Cardiac muscle cell (in vitro differentiated cells and primary cell): ENCODE results near the gene RHEX. TPM values are rescaled to one million over a fixed set of nuclear protein-coding genes. Genes with fewer than 3 reads are reported as not detected.
"Not testable (repeated sequence)": the region's sequence is repeated elsewhere in the genome, so short reads cannot be mapped to it uniquely, and the experiment has no call there.

Experiments used
- DNase-seq, 2 donors: peaks; one replicate each; pipeline versions ENCODE4 v3.0.0 to v3.0.0-alpha.2; 2010 to 2017; ENCODE audit warnings: low read depth in 1 of 2, low spot score in 1 of 2
- H3K27ac ChIP-seq: fragments of 200-600 bp; sonication (generic); 2 replicates; pipeline ENCODE4 v1.5.1; 2016
- H3K27me3 ChIP-seq: fragments of 200-600 bp; sonication (generic); 2 replicates; pipeline ENCODE4 v1.6.0; 2016; ENCODE audit warnings: control low read depth
- H3K36me3 ChIP-seq: fragments of 200-600 bp; sonication (generic); 2 replicates; pipeline ENCODE4 v1.5.1; 2016; ENCODE audit warnings: control low read depth
- H3K4me1 ChIP-seq: fragments of 200-600 bp; sonication (generic); 2 replicates; pipeline ENCODE4 v1.8.1; 2017; ENCODE audit warnings: low read depth, mild to moderate bottlenecking, mixed run types
- H3K4me3 ChIP-seq: fragments of 200-600 bp; sonication (generic); 2 replicates; pipeline ENCODE4 v1.5.1; 2016; ENCODE audit warnings: mild to moderate bottlenecking
- H3K9me3 ChIP-seq: fragments of 200-600 bp; sonication (generic); 2 replicates; pipeline ENCODE4 v1.5.1; 2017; ENCODE audit warnings: low read depth, mild to moderate bottlenecking, control low read depth
- CTCF ChIP-seq: IDR thresholded peaks from 2 replicates; pipeline ENCODE4 v1.5.1; 2012; ENCODE audit warnings: low read depth, mild to moderate bottlenecking, low read length
- polyA plus RNA-seq: library from polyadenylated mRNA; unstranded; fragments of >200 nt; fragmentation: Nextera tagmentation; extraction: Ambion mirVana; gene quantifications from 2 replicates; pipeline ENCODE4 v1.2.1, GENCODE V29; 2016
- total RNA-seq: library from RNA; depleted of rRNA; stranded (reverse); fragments of >200 nt; gene quantifications from 2 replicates; pipeline ENCODE4 v1.2.3, GENCODE V29; 2016

RHEX gene
- total and polyA plus RNA-seq, 2 experiments from 2014 or later, result 7.3 to 16.2 TPM

- Histone ChIP-seq H3K9me3 (no peaks in the 10 kb centered on the region), H3K36me3 (no peaks in the 10 kb centered on the region), H3K4me1 (no peaks in the 10 kb centered on the region), H3K4me3 (no peak overlapping the region), H3K27me3 (no peaks in the 10 kb centered on the region), H3K27ac (no peak overlapping the region)
- no peak for DNase-seq
- TF ChIP-seq CTCF, result no peak
Observed at GRCh38 chr1:206049293-206049692, 3.7 kb upstream of the RHEX start.

DNA sequence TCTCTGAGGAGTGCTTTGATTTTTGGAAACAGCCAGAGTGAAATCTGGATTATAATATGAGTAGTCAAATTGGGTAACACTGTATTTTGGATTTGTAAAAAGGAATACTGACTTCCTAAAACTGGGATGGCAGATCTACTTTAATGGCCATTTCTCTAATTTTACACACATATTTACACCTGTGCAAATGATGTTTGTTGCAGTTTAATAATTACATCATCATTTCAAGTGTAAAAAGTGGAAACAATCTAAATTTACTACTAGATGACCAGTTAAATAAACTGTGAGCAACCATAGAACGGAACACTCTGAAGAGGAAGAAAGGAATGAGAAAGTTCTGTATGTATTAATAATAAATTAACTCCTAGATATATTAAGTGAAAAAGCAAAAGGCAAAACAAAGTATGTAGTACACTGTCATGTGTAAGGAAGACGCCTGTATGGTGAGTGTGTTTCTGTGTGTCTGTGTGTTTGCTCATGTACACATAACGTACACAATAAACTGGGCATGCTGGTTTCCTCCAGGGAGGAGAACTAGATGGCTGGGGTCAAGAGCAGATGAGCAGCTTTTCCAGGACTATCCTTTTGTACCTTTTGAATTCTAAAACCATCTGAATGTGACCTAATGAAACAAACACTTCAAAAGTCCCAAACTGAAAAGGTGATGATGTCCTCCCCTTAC is 2.9 kb upstream of the RHEX start:
- Histone ChIP-seq H3K4me3 (no peak overlapping the region), H3K27ac (no peak overlapping the region), H3K36me3 (no peaks in the 10 kb centered on the region), H3K27me3 (no peaks in the 10 kb centered on the region), H3K4me1 (no peaks in the 10 kb centered on the region), H3K9me3 (no peaks in the 10 kb centered on the region)
- TF ChIP-seq CTCF, result no peak
- DNase-seq, result no peak

- Histone ChIP-seq H3K27me3 (no peaks in the 10 kb centered on the region), H3K9me3 (no peaks in the 10 kb centered on the region), H3K4me1 (no peaks in the 10 kb centered on the region), H3K4me3 (no peak overlapping the region), H3K36me3 (no peaks in the 10 kb centered on the region), H3K27ac (no peak overlapping the region)
- DNase-seq, result no peak
- no peak for TF ChIP-seq CTCF
Observed at GRCh38 chr1:206050655-206051235, 2.2 kb upstream of the RHEX start.

- H3K4me3 ChIP-seq, H3K4me1 ChIP-seq, H3K9me3 ChIP-seq, H3K36me3 ChIP-seq, H3K27me3 ChIP-seq, H3K27ac ChIP-seq, DNase-seq: not testable (repeated sequence)
Observed at GRCh38 chr1:206052231-206052865, 625 bp upstream of the RHEX start.

- not testable (repeated sequence) for DNase-seq
Observed at GRCh38 chr1:206053616-206054015, 643 bp downstream of the RHEX start.

DNA sequence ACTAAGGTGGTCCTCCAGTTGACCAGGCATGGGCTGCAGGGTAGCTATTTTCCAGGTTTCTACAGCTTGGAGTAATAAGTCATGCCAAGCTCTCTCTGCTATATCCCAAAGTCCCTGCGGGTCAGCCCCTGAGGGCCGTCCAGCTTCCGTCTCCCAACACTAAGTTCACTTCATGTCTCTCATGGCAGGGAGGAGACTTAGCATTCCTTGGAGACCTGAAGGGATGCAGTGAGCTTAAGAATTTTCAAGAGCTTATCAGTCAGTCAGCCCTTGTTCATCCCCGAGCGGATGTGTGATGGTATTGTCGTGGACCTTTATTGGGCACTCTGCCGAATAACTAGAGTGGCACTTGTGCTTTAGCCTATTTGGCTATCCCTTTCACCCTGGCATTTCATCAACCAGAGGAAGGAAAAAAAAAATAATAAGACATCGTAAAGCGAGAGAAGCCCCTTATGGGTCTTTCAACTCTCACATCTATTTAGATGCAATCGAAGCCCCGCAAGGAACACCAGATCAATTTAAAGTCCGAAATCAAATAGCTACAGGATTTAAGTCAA is 2.2 kb downstream of the RHEX start:
- H3K36me3 ChIP-seq, H3K27me3 ChIP-seq, H3K9me3 ChIP-seq, H3K4me3 ChIP-seq, DNase-seq, H3K27ac ChIP-seq, H3K4me1 ChIP-seq: not testable (repeated sequence)

More at GRCh38 chr1:206053616-206054015, 643 bp downstream of the RHEX start:
- H3K4me3 ChIP-seq, H3K27me3 ChIP-seq, H3K27ac ChIP-seq, H3K36me3 ChIP-seq, H3K4me1 ChIP-seq, H3K9me3 ChIP-seq: not testable (repeated sequence)

DNA sequence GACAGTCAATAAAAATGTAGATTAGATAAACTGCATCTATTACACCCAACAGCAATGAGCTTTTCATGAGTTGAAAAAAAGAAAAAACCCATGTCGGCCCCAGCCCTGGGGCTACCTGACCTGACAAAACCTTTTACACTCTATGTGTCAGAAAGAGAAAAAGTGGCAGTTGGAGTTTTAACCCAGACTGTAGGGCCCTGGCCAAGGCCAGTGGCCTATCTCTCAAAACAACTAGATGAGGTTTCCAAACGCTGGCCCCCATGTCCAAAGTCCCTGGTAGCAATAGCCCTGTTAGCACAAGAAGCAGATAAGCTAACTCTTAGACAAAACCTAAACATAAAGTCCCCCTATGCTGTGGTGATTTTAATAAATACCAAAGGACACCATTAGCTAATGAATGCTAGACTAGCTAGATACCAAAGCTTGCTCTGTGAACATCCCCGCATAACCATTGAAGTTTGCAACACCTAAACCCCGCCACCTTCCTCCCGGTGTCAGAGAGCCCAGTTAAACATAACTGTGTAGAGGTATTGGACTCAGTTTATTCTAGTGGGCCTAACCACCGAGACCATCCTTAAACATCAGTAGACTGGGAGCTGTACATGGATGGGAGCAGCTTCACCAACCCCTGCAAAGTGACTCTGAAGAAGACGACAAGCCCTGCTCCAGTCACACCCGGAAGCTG is 2.8 kb downstream of the RHEX start:
- not testable (repeated sequence) for H3K36me3 ChIP-seq, H3K4me1 ChIP-seq, DNase-seq, H3K9me3 ChIP-seq, H3K27me3 ChIP-seq, H3K27ac ChIP-seq, H3K4me3 ChIP-seq

GRCh38 chr1:206058289-206058926 is 5.4 kb downstream of the RHEX start:
- H3K4me1 ChIP-seq, H3K9me3 ChIP-seq, H3K27me3 ChIP-seq: not testable (repeated sequence)

More at GRCh38 chr1:206058289-206058926, 5.4 kb downstream of the RHEX start:
- not testable (repeated sequence) for H3K36me3 ChIP-seq, H3K27ac ChIP-seq, H3K4me3 ChIP-seq, DNase-seq
